ENCODE data around the gene GAPVD1.

- no peak for TF ChIP-seq NR1H2 (CRISPR knock-in tag; IDR thresholded peaks at IDR 0.05; ENCODE audit: borderline replicate concordance, low read depth)
- no peak for TF ChIP-seq ZNF580 (CRISPR knock-in tag; IDR thresholded peaks at IDR 0.05; ENCODE audit: borderline replicate concordance, low read depth)
- TF ChIP-seq ELF4 (CRISPR knock-in tag; IDR thresholded peaks at IDR 0.05; ENCODE audit: borderline replicate concordance) = no peak
- TF ChIP-seq ZNF530 (CRISPR knock-in tag; IDR thresholded peaks at IDR 0.05; ENCODE audit: low read depth) = no peak
- no peak for TF ChIP-seq EP300 (IDR thresholded peaks at IDR 0.05; ENCODE audit: low read depth in 2 of 2, low read length in 2 of 2)
- TF ChIP-seq EP300 (CRISPR knock-in tag; IDR thresholded peaks at IDR 0.05; ENCODE audit: borderline replicate concordance) = no peak
- TF ChIP-seq PREB (CRISPR knock-in tag; IDR thresholded peaks at IDR 0.05) = no peak
- no peak for TF ChIP-seq XRCC5 (optimal IDR thresholded peaks at IDR 0.05; ENCODE audit: low read length)
- TF ChIP-seq PLRG1 (conservative IDR thresholded peaks at IDR 0.05) = no peak
- TF ChIP-seq CTCF (CRISPR knock-in tag; IDR thresholded peaks at IDR 0.05) = no peak
- TF ChIP-seq MYC (CRISPR knock-in tag; IDR thresholded peaks at IDR 0.05; ENCODE audit: borderline replicate concordance) = peak; percentile 55; the same call in 1 of the 2 replicates
Measured at GRCh38 chr9:125388978-125389377, 127.4 kb downstream of the GAPVD1 start.
